HUES6 (cell line): ENCODE results near the gene SLC38A5.
"Not testable (repeated sequence)": the region's sequence is repeated elsewhere in the genome, so short reads cannot be mapped to it uniquely, and the experiment has no call there.

Source experiments
- H3K27ac ChIP-seq: 2 replicates; pipeline ENCODE4 v1.7.0; 2013; ENCODE audit warnings: low read depth, mild to moderate bottlenecking, low read length, inconsistent platforms
- H3K27me3 ChIP-seq: 2 replicates; pipeline ENCODE4 v1.6.1; 2013; ENCODE audit warnings: low read length; ENCODE audit not compliant: control insufficient read depth, insufficient read depth
- H3K36me3 ChIP-seq: 2 replicates; pipeline ENCODE4 v1.6.1; 2013; ENCODE audit warnings: low read length; ENCODE audit not compliant: control insufficient read depth, insufficient read depth
- H3K4me1 ChIP-seq: 2 replicates; pipeline ENCODE4 v1.6.1; 2013; ENCODE audit warnings: low read length; ENCODE audit not compliant: control insufficient read depth, insufficient read depth
- H3K4me3 ChIP-seq: 2 replicates; pipeline ENCODE4 v1.5.1; 2013; ENCODE audit warnings: low read depth, low read length
- H3K9ac ChIP-seq: one replicate; pipeline ENCODE4 v1.6.1; 2013; ENCODE audit warnings: mild to moderate bottlenecking, low read length
- H3K9me3 ChIP-seq: 2 replicates; pipeline ENCODE4 v1.6.1; 2013; ENCODE audit warnings: low read depth, low read length; ENCODE audit not compliant: control insufficient read depth, insufficient read depth

SLC38A5 gene

GRCh38 chrX:48458711-48459110, 11.3 kb downstream of the SLC38A5 start:
- no peaks in the 10 kb centered on the region for H3K27me3 ChIP-seq
- no peak overlapping the region for H3K27ac ChIP-seq
- no peak overlapping the region for H3K9ac ChIP-seq
- H3K4me3 ChIP-seq = no peak overlapping the region
- H3K36me3 ChIP-seq = peaks cover 32% of the 10 kb centered on the region
- peaks cover 30% of the 10 kb centered on the region; the same call in 1 of the 2 replicates for H3K9me3 ChIP-seq
- H3K4me1 ChIP-seq = no peaks in the 10 kb centered on the region

- H3K27me3 ChIP-seq = no peaks in the 10 kb centered on the region
- H3K9ac ChIP-seq = no peak overlapping the region
- peaks cover 30% of the 10 kb centered on the region; the same call in 1 of the 2 replicates for H3K9me3 ChIP-seq
- H3K36me3 ChIP-seq = peaks cover 28% of the 10 kb centered on the region
- no peak overlapping the region for H3K27ac ChIP-seq
- no peaks in the 10 kb centered on the region for H3K4me1 ChIP-seq
- H3K4me3 ChIP-seq = no peak overlapping the region
Measured at GRCh38 chrX:48456628-48457331, 13.3 kb downstream of the SLC38A5 start.

GRCh38 chrX:48451708-48452107, 18.4 kb downstream of the SLC38A5 start:
- H3K4me1 ChIP-seq = no peaks in the 10 kb centered on the region
- no peak overlapping the region for H3K27ac ChIP-seq
- no peaks in the 10 kb centered on the region for H3K36me3 ChIP-seq
- H3K27me3 ChIP-seq = no peaks in the 10 kb centered on the region
- H3K9ac ChIP-seq = no peak overlapping the region
- no peak overlapping the region for H3K4me3 ChIP-seq
- peaks cover 5% of the 10 kb centered on the region; the same call in 1 of the 2 replicates for H3K9me3 ChIP-seq

- Histone ChIP-seq H3K4me1 (no peaks in the 10 kb centered on the region), H3K27me3 (no peaks in the 10 kb centered on the region), H3K36me3 (no peaks in the 10 kb centered on the region)
Measured at GRCh38 chrX:48450076-48450475, 20.0 kb downstream of the SLC38A5 start.

GRCh38 chrX:48447201-48447600, 22.9 kb downstream of the SLC38A5 start:
- not testable (repeated sequence) for H3K4me3 ChIP-seq, H3K36me3 ChIP-seq, H3K9ac ChIP-seq, H3K9me3 ChIP-seq, H3K27me3 ChIP-seq, H3K4me1 ChIP-seq, H3K27ac ChIP-seq

More at GRCh38 chrX:48450076-48450475, 20.0 kb downstream of the SLC38A5 start:
- Histone ChIP-seq H3K27ac (no peak overlapping the region), H3K4me3 (no peak overlapping the region), H3K9ac (no peak overlapping the region), H3K9me3 (peaks cover 3% of the 10 kb centered on the region; the same call in 1 of the 2 replicates)

GRCh38 chrX:48433713-48434112, 36.3 kb downstream of the SLC38A5 start:
- H3K27me3 ChIP-seq, H3K4me1 ChIP-seq, H3K27ac ChIP-seq, H3K36me3 ChIP-seq: not testable (repeated sequence)
- Histone ChIP-seq H3K9me3 (peaks cover 13% of the 10 kb centered on the region), H3K4me3 (peak overlapping the region; percentile 49; the same call in 1 of the 2 replicates), H3K9ac (peak overlapping the region; percentile 7)

- not testable (repeated sequence) for H3K9ac ChIP-seq, H3K27ac ChIP-seq, H3K36me3 ChIP-seq, H3K27me3 ChIP-seq, H3K4me1 ChIP-seq, H3K4me3 ChIP-seq
- H3K9me3 ChIP-seq = peaks cover 13% of the 10 kb centered on the region
Measured at GRCh38 chrX:48430166-48430565, 39.9 kb downstream of the SLC38A5 start.

- not testable (repeated sequence) for H3K4me3 ChIP-seq, H3K9ac ChIP-seq, H3K27ac ChIP-seq, H3K27me3 ChIP-seq, H3K4me1 ChIP-seq, H3K36me3 ChIP-seq
- peaks cover 13% of the 10 kb centered on the region for H3K9me3 ChIP-seq
Measured at GRCh38 chrX:48429606-48430005, 40.5 kb downstream of the SLC38A5 start.

GRCh38 chrX:48427027-48427716, 42.9 kb downstream of the SLC38A5 start:
- not testable (repeated sequence) for H3K4me3 ChIP-seq, H3K9me3 ChIP-seq, H3K4me1 ChIP-seq, H3K36me3 ChIP-seq, H3K9ac ChIP-seq, H3K27me3 ChIP-seq, H3K27ac ChIP-seq

- H3K4me3 ChIP-seq, H3K27me3 ChIP-seq, H3K36me3 ChIP-seq, H3K4me1 ChIP-seq, H3K9me3 ChIP-seq, H3K27ac ChIP-seq, H3K9ac ChIP-seq: not testable (repeated sequence)
Measured at GRCh38 chrX:48411860-48412259, 58.2 kb downstream of the SLC38A5 start, which contains the start of gene SSX4B. Gene SSX4B, minus strand, starts transcription at chrX:48411960. Its CDS starts 588 bp downstream, at chrX:48411372.
